Esophagus squamous epithelium (tissue), 5 donors: Measurements from ENCODE around the gene CHDH. TPM values are rescaled to one million over a fixed set of nuclear protein-coding genes. Genes with fewer than 3 reads are reported as not detected.

Experiments
- DNase-seq: peaks from one replicate; lab custom pipeline; 2025; lab: John Stamatoyannopoulos, UW
- H3K27ac ChIP-seq, 4 donors: fragments of 200-600 bp; sonication (generic); one replicate each; pipeline ENCODE4 v1.5.1; 2016 to 2019; ENCODE audit warnings: mild to moderate bottlenecking in 1 of 4
- H3K27me3 ChIP-seq, 4 donors: fragments of 200-600 bp; sonication (generic); 1 replicate in 3 of 4; 2 replicates in 1 of 4; pipeline versions ENCODE4 v1.5.1 to v1.6.0; 2017 to 2021; ENCODE audit warnings: antibody characterized with exemption in 1 of 4
- H3K36me3 ChIP-seq, 3 donors: fragments of 200-600 bp; sonication (generic); one replicate each; pipeline ENCODE4 v1.5.1; 2016 to 2019
- H3K4me1 ChIP-seq, 3 donors: fragments of 200-600 bp; sonication (generic); one replicate each; pipeline ENCODE4 v1.5.1; 2017 to 2019
- H3K4me3 ChIP-seq, 4 donors: fragments of 200-600 bp; sonication (generic); 1 replicate in 3 of 4; 2 replicates in 1 of 4; pipeline ENCODE4 v1.5.1; 2016 to 2019; ENCODE audit warnings: mild to moderate bottlenecking in 2 of 4, moderate library complexity in 1 of 4
- H3K9me3 ChIP-seq, 3 donors: fragments of 200-600 bp; sonication (generic); one replicate each; pipeline ENCODE4 v1.5.1; 2016 to 2019
- CTCF ChIP-seq, 6 experiments: fragments of 450-650 bp in 4 of 6; fragments of 200-600 bp in 2 of 6; sonication (generic) in 2 of 6; IDR thresholded peaks; one replicate each; pipeline ENCODE4 v1.5.1; 2016 to 2019; ENCODE audit warnings: antibody characterized with exemption in 6 of 6, mild to moderate bottlenecking in 4 of 6, moderate library complexity in 4 of 6
- POLR2A ChIP-seq, 4 donors: fragments of 450-650 bp; IDR thresholded peaks; one replicate each; pipeline ENCODE4 v1.6.1; 2017; ENCODE audit warnings: antibody characterized with exemption in 4 of 4, mild to moderate bottlenecking in 4 of 4, moderate library complexity in 3 of 4
- WGBS, 2 donors: methylation state at CpG; one replicate each; pipeline ENCODE4 v1.1.5; 2018; 5-methylcytosine and 5-hydroxymethylcytosine counted together
- intact Hi-C: fragments of 100-400 bp; cut with DNase I; formaldehyde crosslinking; loops from one replicate; pipeline ENCODE4 v1.15.0; 2022
- total RNA-seq, 4 donors: library from RNA; depleted of rRNA; stranded (reverse); fragments of >200 nt; gene quantifications; one replicate each; pipeline ENCODE4 v1.1.0, GENCODE V29; 2016
- donor health status: DM: yes; HTN: yes; CAD: no.

Gene CHDH
- total RNA-seq, 4 donors from 2014 or later = 0.92 to 2.1 (median 1.2) TPM

- H3K4me3 ChIP-seq = no peak overlapping the region
- DNase-seq = no peak
These were observed 8.9 kb downstream of the CHDH start for GRCh38 chr3:53837331-53837730.

GRCh38 chr3:53836084-53836872 lies 9.9 kb downstream of the CHDH start:
- no peak overlapping the region for H3K4me3 ChIP-seq
- intact Hi-C loops = no loop called here
- no peaks in the 10 kb centered on the region for H3K27me3 ChIP-seq
- no peaks in the 10 kb centered on the region for H3K9me3 ChIP-seq
- no peaks in the 10 kb centered on the region for H3K36me3 ChIP-seq
- H3K27ac ChIP-seq = no peak overlapping the region
- no peaks in the 10 kb centered on the region for H3K4me1 ChIP-seq
- DNase-seq = no peak
- TF ChIP-seq POLR2A (IDR thresholded peaks at IDR 0.05) = no peak
- WGBS, 2 donors = 96 to 98% methylated on average over 4 of the region's 9 CpGs

More at GRCh38 chr3:53837331-53837730, 8.9 kb downstream of the CHDH start:
- Histone ChIP-seq H3K27ac (no peak overlapping the region), H3K4me1 (no peaks in the 10 kb centered on the region), H3K9me3 (no peaks in the 10 kb centered on the region), H3K36me3 (no peaks in the 10 kb centered on the region), H3K27me3 (no peaks in the 10 kb centered on the region)
- intact Hi-C loops = no loop called here
- WGBS, 2 donors = 81 to 88% methylated on average over 9 to 10 of the region's 10 CpGs
- TF ChIP-seq POLR2A (IDR thresholded peaks at IDR 0.05) (no peak), CTCF (IDR thresholded peaks at IDR 0.05) (no peak)

GRCh38 chr3:53835257-53835656 lies 11.0 kb downstream of the CHDH start:
- intact Hi-C loops = no loop called here
- Histone ChIP-seq H3K27ac (no peak overlapping the region), H3K36me3 (no peaks in the 10 kb centered on the region), H3K27me3 (no peaks in the 10 kb centered on the region), H3K4me1 (no peaks in the 10 kb centered on the region), H3K4me3 (no peak overlapping the region), H3K9me3 (no peaks in the 10 kb centered on the region)
- no peak for TF ChIP-seq CTCF (IDR thresholded peaks at IDR 0.05)
- TF ChIP-seq POLR2A (IDR thresholded peaks at IDR 0.05) = no peak
- no peak for DNase-seq
- WGBS, 2 donors = 80% methylated on average over 1 of the region's 1 CpG; no CpG with 5 or more reads in 1 of the 2 donors

- no peak overlapping the region for H3K27ac ChIP-seq
- DNase-seq = no peak
- intact Hi-C loops = no loop called here
These were observed 11.7 kb downstream of the CHDH start for GRCh38 chr3:53834429-53835095.

GRCh38 chr3:53833700-53834099 lies 12.5 kb downstream of the CHDH start:
- H3K4me1 ChIP-seq = no peaks in the 10 kb centered on the region
- intact Hi-C loops = no loop called here
- WGBS, 2 donors = 60 to 82% methylated on average over 1 to 5 of the region's 5 CpGs
- no peaks in the 10 kb centered on the region for H3K36me3 ChIP-seq
- no peaks in the 10 kb centered on the region for H3K27me3 ChIP-seq
- H3K27ac ChIP-seq = no peak overlapping the region
- no peak for TF ChIP-seq POLR2A (IDR thresholded peaks at IDR 0.05)
- no peak for TF ChIP-seq CTCF (IDR thresholded peaks at IDR 0.05)
- no peak for DNase-seq
- H3K9me3 ChIP-seq = no peaks in the 10 kb centered on the region
- no peak overlapping the region for H3K4me3 ChIP-seq

More at GRCh38 chr3:53834429-53835095, 11.7 kb downstream of the CHDH start:
- 94 to 98% methylated on average over 5 to 6 of the region's 6 CpGs for WGBS, 2 donors
- H3K9me3 ChIP-seq = no peaks in the 10 kb centered on the region
- TF ChIP-seq POLR2A (IDR thresholded peaks at IDR 0.05) = no peak
- TF ChIP-seq CTCF (IDR thresholded peaks at IDR 0.05) = no peak
- H3K4me3 ChIP-seq = no peak overlapping the region
- H3K27me3 ChIP-seq = no peaks in the 10 kb centered on the region
- H3K4me1 ChIP-seq = no peaks in the 10 kb centered on the region
- no peaks in the 10 kb centered on the region for H3K36me3 ChIP-seq
